HepG2 (cell line): ENCODE measurements around the gene FAM174C. TPM values are rescaled to one million over a fixed set of nuclear protein-coding genes. Genes with fewer than 3 reads are reported as not detected.
A peak's percentile ranks its signal among the peaks of the same experiment; 100 is the strongest.

Source experiments
- ATAC-seq: fragments of 200-7000 bp; cut with Tn5 transposase; 3 replicates; pipeline ENCODE4 v1.9.1; 2020; ENCODE audit warnings: mild to moderate bottlenecking, moderate library complexity
- BruUV-seq: library from RNA; stranded (reverse); fragments of 400-500 nt; replicated peaks from 2 replicates; lab custom pipeline; 2021; lab: Mats Ljungman, UMichigan
- CTCF ChIA-PET: fragments of 300-600 bp; formaldehyde crosslinking; extraction: SDS; loops from one replicate; lab custom pipeline; 2021; ENCODE audit warnings: low total read pairs, inconsistent platforms, low intra/inter-chr PET ratio; lab: Yijun Ruan, JAX
- POLR2A ChIA-PET: fragments of 350-600 bp; sonication (Branson Sonifier 250); formaldehyde crosslinking; loops from one replicate; lab custom pipeline; 2020; ENCODE audit warnings: antibody characterized with exemption, inconsistent platforms; lab: Yijun Ruan, JAX
- DNase-seq: peaks from one replicate; pipeline ENCODE4 v3.0.0-alpha.2; 2015; ENCODE audit warnings: low spot score
- FAIRE-seq: peaks from 3 replicates; lab custom pipeline; 2011; peaks lifted over from hg19 to GRCh38; lab: Jason Lieb, UNC
- H2AFZ ChIP-seq: one replicate; pipeline ENCODE4 v1.6.1; 2011; ENCODE audit warnings: low read length, inconsistent platforms
- H3K27ac ChIP-seq: fragments of 300-600 bp; 3 replicates; pipeline ENCODE4 v1.8.0; 2011; ENCODE audit warnings: mixed run types, mild to moderate bottlenecking, mixed read lengths, low read length, inconsistent platforms; ENCODE audit not compliant: insufficient read depth; ENCODE audit errors: extremely low read length
- H3K27me3 ChIP-seq, 2 experiments: fragments of 200-600 bp in 1 of 2; 2 replicates in 1 of 2; 3 replicates in 1 of 2; pipeline versions ENCODE4 v1.6.0 to v1.8.0; 2011; ENCODE audit warnings: low read length in 2 of 2, mild to moderate bottlenecking in 2 of 2, moderate library complexity in 2 of 2, inconsistent platforms in 1 of 2; ENCODE audit not compliant: insufficient read depth in 2 of 2, control insufficient read depth in 1 of 2
- H3K36me3 ChIP-seq, 2 experiments: fragments of 200-600 bp in 1 of 2; replicated peaks in 1 of 2; 2 replicates in 1 of 2; 3 replicates in 1 of 2; pipeline versions ENCODE4 v1.5.1 to v1.8.0; 2011; ENCODE audit warnings: low read length in 2 of 2, inconsistent platforms in 1 of 2; ENCODE audit not compliant: insufficient read depth in 2 of 2, control insufficient read depth in 1 of 2
- H3K4me1 ChIP-seq: 2 replicates; pipeline ENCODE4 v1.5.1; 2012; ENCODE audit warnings: low read length, inconsistent platforms; ENCODE audit not compliant: insufficient read depth
- H3K4me2 ChIP-seq: 2 replicates; pipeline ENCODE4 v1.6.0; 2011; ENCODE audit warnings: low read depth, low read length, inconsistent platforms
- H3K4me3 ChIP-seq, 3 experiments: fragments of 200-600 bp in 1 of 3; sonication (generic), shearing (Covaris generic) in 1 of 3; replicated peaks in 1 of 3; 2 replicates each; pipeline ENCODE4 v1.5.1; 2011 to 2016; ENCODE audit warnings: low read length in 3 of 3, inconsistent platforms in 2 of 3, low read depth in 2 of 3, mild to moderate bottlenecking in 2 of 3, control low read depth in 1 of 3, mixed read lengths in 1 of 3; ENCODE audit not compliant: insufficient read depth in 1 of 3
- H3K79me2 ChIP-seq: one replicate; pipeline ENCODE4 v1.6.1; 2011; ENCODE audit warnings: low read length, inconsistent platforms; ENCODE audit not compliant: insufficient read depth
- H3K9ac ChIP-seq: 2 replicates; pipeline ENCODE4 v1.6.0; 2011; ENCODE audit warnings: mild to moderate bottlenecking, low read depth, low read length, inconsistent platforms; ENCODE audit not compliant: insufficient read depth
- H3K9me3 ChIP-seq: 2 replicates; pipeline ENCODE4 v1.5.1; 2012; ENCODE audit warnings: mild to moderate bottlenecking, low read length
- H4K20me1 ChIP-seq: 2 replicates; pipeline ENCODE4 v1.6.0; 2011; ENCODE audit warnings: inconsistent platforms, mild to moderate bottlenecking, low read length, moderate library complexity; ENCODE audit not compliant: insufficient read depth
- FOXO1 ChIP-seq: sonication (generic); formaldehyde crosslinking; IDR thresholded peaks from 2 replicates; pipeline ENCODE4 v1.4.0; 2020; ENCODE audit warnings: missing genetic modification reagents
- IRF2 ChIP-seq: IDR thresholded peaks from 2 replicates; pipeline ENCODE4 v1.6.1; 2018; ENCODE audit warnings: missing genetic modification reagents, missing compliant biosample characterization
- POLR2AphosphoS5 ChIP-seq: IDR thresholded peaks from 2 replicates; pipeline ENCODE4 v1.6.1; 2012; ENCODE audit warnings: low read depth, low read length
- RAD21 ChIP-seq: fragments of 450-650 bp; formaldehyde crosslinking; IDR thresholded peaks from 2 replicates; pipeline ENCODE4 v1.5.0; 2020; ENCODE audit warnings: mild to moderate bottlenecking
- REXO4 ChIP-seq: sonication (generic); formaldehyde crosslinking; IDR thresholded peaks from 2 replicates; pipeline ENCODE4 v1.8.0; 2022; ENCODE audit warnings: missing genetic modification reagents, mild to moderate bottlenecking, borderline replicate concordance
- SALL1 ChIP-seq: sonication (generic); formaldehyde crosslinking; IDR thresholded peaks from 2 replicates; pipeline ENCODE4 v1.8.0; 2022; ENCODE audit warnings: mild to moderate bottlenecking, missing genetic modification reagents
- SALL2 ChIP-seq: sonication (generic); formaldehyde crosslinking; IDR thresholded peaks from 2 replicates; pipeline ENCODE4 v1.8.1; 2023; ENCODE audit warnings: mild to moderate bottlenecking, missing genetic modification reagents, inconsistent platforms
- SMAD9 ChIP-seq: sonication (generic); formaldehyde crosslinking; IDR thresholded peaks from 2 replicates; pipeline ENCODE4 v1.5.1; 2020; ENCODE audit warnings: mild to moderate bottlenecking, missing genetic modification reagents
- SP4 ChIP-seq: sonication (generic); formaldehyde crosslinking; IDR thresholded peaks from 2 replicates; pipeline ENCODE4 v1.8.1; 2023; ENCODE audit warnings: mild to moderate bottlenecking, missing genetic modification reagents
- TARDBP ChIP-seq: sonication (generic); formaldehyde crosslinking; IDR thresholded peaks from 2 replicates; pipeline ENCODE4 v1.8.0; 2022; ENCODE audit warnings: mild to moderate bottlenecking, missing genetic modification reagents
- ZNF792 ChIP-seq: IDR thresholded peaks from 2 replicates; pipeline ENCODE4 v1.6.1; 2016
- WGBS: methylation state at CpG from one replicate; pipeline ENCODE4 v1.1.6; 2017; ENCODE audit warnings: low lambda C conversion rate; 5-methylcytosine and 5-hydroxymethylcytosine counted together
- in situ Hi-C: cut with HindIII; loops from 2 replicates; pipeline ENCODE4 v1.10.0; 2017; ENCODE audit warnings: low pct_unique_long_range_greater_than_20kb; ENCODE audit not compliant: extremely low pct_ligation_motif_present
- intact Hi-C: fragments of 100-400 bp; cut with micrococcal nuclease; formaldehyde crosslinking; loops from one replicate; pipeline ENCODE4 v1.10.0; 2022; ENCODE audit not compliant: unreplicated experiment
- polyA plus RNA-seq, 8 experiments: library from polyadenylated mRNA; depleted of rRNA in 3 of 8; stranded (reverse) in 7 of 8; unstranded in 1 of 8; fragments of >200 nt; fragmentation: Illumina TruSeq in 4 of 8; extraction: Trizol in 4 of 8; gene quantifications; 2 replicates each; pipeline versions ENCODE4 v1.2.1 to v1.2.3, GENCODE V29; 2011 to 2016; ENCODE audit warnings: low read depth in 4 of 8, missing spikeins in 1 of 8, mixed read lengths in 1 of 8; ENCODE audit not compliant: insufficient read depth in 1 of 8
- total RNA-seq, 5 experiments: library from RNA; depleted of rRNA; stranded (reverse); fragments of >200 nt; fragmentation: Illumina TruSeq; extraction: Trizol; gene quantifications; 2 replicates each; pipeline ENCODE4 v1.2.3, GENCODE V29; 2016; ENCODE audit warnings: low read depth in 1 of 5
- TF ChIP-seq, protein P1 (sequence below): sonication (generic); formaldehyde crosslinking; IDR thresholded peaks from 2 replicates; pipeline ENCODE4 v1.8.0; 2022; ENCODE audit warnings: mild to moderate bottlenecking, missing genetic modification reagents
- TF ChIP-seq, protein P2 (sequence below): IDR thresholded peaks from 2 replicates; pipeline ENCODE4 v1.6.1; 2016; ENCODE audit warnings: missing genetic modification reagents, missing compliant biosample characterization
- TF ChIP-seq, protein P3 (sequence below), 2 experiments: sonication (generic) in 1 of 2; formaldehyde crosslinking in 1 of 2; IDR thresholded peaks; 2 replicates each; pipeline versions ENCODE4 v1.5.1 to v1.6.1; 2011 to 2020; ENCODE audit warnings: borderline replicate concordance in 1 of 2, low read depth in 1 of 2, low read length in 1 of 2, mild to moderate bottlenecking in 1 of 2, missing genetic modification reagents in 1 of 2, moderate library complexity in 1 of 2
- TF ChIP-seq, protein P4 (sequence below): sonication (generic); formaldehyde crosslinking; IDR thresholded peaks from 2 replicates; pipeline ENCODE4 v1.4.0; 2020; ENCODE audit warnings: missing genetic modification reagents, borderline replicate concordance
- TF ChIP-seq, protein P5 (sequence below): sonication (generic); formaldehyde crosslinking; IDR thresholded peaks from 2 replicates; pipeline ENCODE4 v1.4.0; 2020; ENCODE audit warnings: mild to moderate bottlenecking, missing genetic modification reagents

FAM174C gene
- total and polyA plus RNA-seq, 2 of the 13 experiments (the other 11 are each of a cell fraction or from before 2014, with no cell fraction given) = 19.5 to 31.3 TPM

DNA sequence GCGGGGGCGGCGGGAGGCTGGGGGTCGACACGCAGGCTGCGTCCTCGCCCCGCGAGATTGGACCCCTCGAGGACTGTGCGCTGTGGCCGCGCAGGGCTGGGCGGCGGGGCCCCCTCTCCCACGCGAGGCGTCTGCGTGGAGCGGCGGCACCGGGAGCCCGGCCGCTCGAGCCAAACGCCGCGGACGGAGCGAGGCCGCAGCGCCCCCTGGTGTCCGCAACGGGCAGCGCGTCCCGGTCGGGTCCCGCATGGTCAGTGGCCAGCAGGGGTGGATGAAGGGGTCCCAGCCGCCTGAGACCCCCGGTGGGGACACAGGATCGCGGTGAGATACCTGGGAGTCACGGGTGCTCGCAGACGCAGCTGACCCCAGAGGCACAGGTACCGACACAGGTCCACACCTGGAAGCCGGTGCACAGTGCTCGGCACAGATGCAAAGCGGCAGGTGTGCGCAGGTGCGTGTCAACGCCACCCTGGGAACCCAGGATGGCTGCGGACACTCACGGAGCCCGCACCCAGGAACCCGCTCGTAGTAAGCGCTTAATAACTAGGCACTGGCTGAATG, 8.3 kb upstream of the FAM174C start:
- no peak for FAIRE-seq
- peak overlapping the region; percentile 73; the same call in 1 of the 2 replicates for H3K9ac ChIP-seq
- no peak for DNase-seq
- peaks cover 76% of the 10 kb centered on the region for H3K4me1 ChIP-seq
- WGBS = 10% methylated on average over 15 of the region's 59 CpGs
- CTCF ChIA-PET = interaction anchor here (0.7 to 3.8 kb wide), 4 partner anchors 15 to 23 kb away, joined by 4 to 60 read pairs (median 4); partner anchors contain the start of gene MIDN
- peak overlapping the region; percentile 82 for H3K27ac ChIP-seq
- peaks cover 28% of the 10 kb centered on the region for H3K79me2 ChIP-seq
- POLR2A ChIA-PET = interaction anchor here (0.5 to 12.8 kb wide), 10 partner anchors 8 to 239 kb away, joined by 3 to 668 read pairs (median 7); partner anchors contain the start of genes ATP5F1D, CBARP, FAM174C and GPX4
- peak overlapping the region; percentile 92 for H3K4me2 ChIP-seq
- peak; percentile 4 for ATAC-seq
- in situ Hi-C loops (no loop called here), intact Hi-C loops (loop anchor here (1.0 kb wide), 1 partner anchor 21 kb away; no protein-coding TSS in a partner anchor)
- no peak overlapping the region for H2AFZ ChIP-seq
- H3K27me3 ChIP-seq = no peaks in the 10 kb centered on the region
- peak overlapping the region; percentile 58 to 90 (median 67); a peak in 5 of 6 replicates for H3K4me3 ChIP-seq
- no TSS peak for BruUV-seq
- peaks cover 8 to 16% of the 10 kb centered on the region in 2 experiments for H3K36me3 ChIP-seq
- H4K20me1 ChIP-seq = peaks cover 24% of the 10 kb centered on the region
- no peaks in the 10 kb centered on the region for H3K9me3 ChIP-seq
- no peak for TF ChIP-seq REXO4
- 0 out of 2 replicates have a peak, but pooled peaks have one; percentile 35 for TF ChIP-seq SALL2 (CRISPR knock-in tag)
- TF ChIP-seq TARDBP (CRISPR knock-in tag) = no peak
- 0 out of 2 replicates have a peak, but pooled peaks have one; percentile 17 for TF ChIP-seq SALL1 (CRISPR knock-in tag)
- TF ChIP-seq SP4 (CRISPR knock-in tag) = 0 out of 2 replicates have a peak, but pooled peaks have one; percentile 0
- TF ChIP-seq, protein P1, sequence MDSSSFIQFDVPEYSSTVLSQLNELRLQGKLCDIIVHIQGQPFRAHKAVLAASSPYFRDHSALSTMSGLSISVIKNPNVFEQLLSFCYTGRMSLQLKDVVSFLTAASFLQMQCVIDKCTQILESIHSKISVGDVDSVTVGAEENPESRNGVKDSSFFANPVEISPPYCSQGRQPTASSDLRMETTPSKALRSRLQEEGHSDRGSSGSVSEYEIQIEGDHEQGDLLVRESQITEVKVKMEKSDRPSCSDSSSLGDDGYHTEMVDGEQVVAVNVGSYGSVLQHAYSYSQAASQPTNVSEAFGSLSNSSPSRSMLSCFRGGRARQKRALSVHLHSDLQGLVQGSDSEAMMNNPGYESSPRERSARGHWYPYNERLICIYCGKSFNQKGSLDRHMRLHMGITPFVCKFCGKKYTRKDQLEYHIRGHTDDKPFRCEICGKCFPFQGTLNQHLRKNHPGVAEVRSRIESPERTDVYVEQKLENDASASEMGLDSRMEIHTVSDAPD (CRISPR knock-in tag) = no peak
- no peak for TF ChIP-seq POLR2AphosphoS5
- no peak for TF ChIP-seq SMAD9
- TF ChIP-seq, protein P2, sequence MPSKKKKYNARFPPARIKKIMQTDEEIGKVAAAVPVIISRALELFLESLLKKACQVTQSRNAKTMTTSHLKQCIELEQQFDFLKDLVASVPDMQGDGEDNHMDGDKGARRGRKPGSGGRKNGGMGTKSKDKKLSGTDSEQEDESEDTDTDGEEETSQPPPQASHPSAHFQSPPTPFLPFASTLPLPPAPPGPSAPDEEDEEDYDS = no peak
- TF ChIP-seq, protein P3, sequence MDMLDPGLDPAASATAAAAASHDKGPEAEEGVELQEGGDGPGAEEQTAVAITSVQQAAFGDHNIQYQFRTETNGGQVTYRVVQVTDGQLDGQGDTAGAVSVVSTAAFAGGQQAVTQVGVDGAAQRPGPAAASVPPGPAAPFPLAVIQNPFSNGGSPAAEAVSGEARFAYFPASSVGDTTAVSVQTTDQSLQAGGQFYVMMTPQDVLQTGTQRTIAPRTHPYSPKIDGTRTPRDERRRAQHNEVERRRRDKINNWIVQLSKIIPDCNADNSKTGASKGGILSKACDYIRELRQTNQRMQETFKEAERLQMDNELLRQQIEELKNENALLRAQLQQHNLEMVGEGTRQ (IDR thresholded peaks at IDR 0.05; ENCODE audit: low read depth, low read length) = no peak
- TF ChIP-seq, protein P3 (CRISPR knock-in tag; IDR thresholded peaks at IDR 0.05; ENCODE audit: borderline replicate concordance) = no peak
- TF ChIP-seq, protein P4, sequence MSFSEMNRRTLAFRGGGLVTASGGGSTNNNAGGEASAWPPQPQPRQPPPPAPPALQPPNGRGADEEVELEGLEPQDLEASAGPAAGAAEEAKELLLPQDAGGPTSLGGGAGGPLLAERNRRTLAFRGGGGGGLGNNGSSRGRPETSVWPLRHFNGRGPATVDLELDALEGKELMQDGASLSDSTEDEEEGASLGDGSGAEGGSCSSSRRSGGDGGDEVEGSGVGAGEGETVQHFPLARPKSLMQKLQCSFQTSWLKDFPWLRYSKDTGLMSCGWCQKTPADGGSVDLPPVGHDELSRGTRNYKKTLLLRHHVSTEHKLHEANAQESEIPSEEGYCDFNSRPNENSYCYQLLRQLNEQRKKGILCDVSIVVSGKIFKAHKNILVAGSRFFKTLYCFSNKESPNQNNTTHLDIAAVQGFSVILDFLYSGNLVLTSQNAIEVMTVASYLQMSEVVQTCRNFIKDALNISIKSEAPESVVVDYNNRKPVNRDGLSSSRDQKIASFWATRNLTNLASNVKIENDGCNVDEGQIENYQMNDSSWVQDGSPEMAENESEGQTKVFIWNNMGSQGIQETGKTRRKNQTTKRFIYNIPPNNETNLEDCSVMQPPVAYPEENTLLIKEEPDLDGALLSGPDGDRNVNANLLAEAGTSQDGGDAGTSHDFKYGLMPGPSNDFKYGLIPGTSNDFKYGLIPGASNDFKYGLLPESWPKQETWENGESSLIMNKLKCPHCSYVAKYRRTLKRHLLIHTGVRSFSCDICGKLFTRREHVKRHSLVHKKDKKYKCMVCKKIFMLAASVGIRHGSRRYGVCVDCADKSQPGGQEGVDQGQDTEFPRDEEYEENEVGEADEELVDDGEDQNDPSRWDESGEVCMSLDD (CRISPR knock-in tag) = no peak; the same call in 1 of the 2 replicates
- TF ChIP-seq IRF2 (CRISPR knock-in tag) = no peak
- 0 out of 2 replicates have a peak, but pooled peaks have one; percentile 12 for TF ChIP-seq FOXO1 (CRISPR knock-in tag)
- TF ChIP-seq, protein P5, sequence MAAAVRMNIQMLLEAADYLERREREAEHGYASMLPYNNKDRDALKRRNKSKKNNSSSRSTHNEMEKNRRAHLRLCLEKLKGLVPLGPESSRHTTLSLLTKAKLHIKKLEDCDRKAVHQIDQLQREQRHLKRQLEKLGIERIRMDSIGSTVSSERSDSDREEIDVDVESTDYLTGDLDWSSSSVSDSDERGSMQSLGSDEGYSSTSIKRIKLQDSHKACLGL (CRISPR knock-in tag) = 0 out of 2 replicates have a peak, but pooled peaks have one; percentile 38
- TF ChIP-seq ZNF792 (CRISPR knock-in tag) = no peak
- TF ChIP-seq RAD21 (CRISPR knock-in tag) = peak; percentile 98
